HFF-Myc (cell line): ENCODE data around the gene RRP12.

ENCODE experiments used
- DNase-seq: peaks from one replicate; pipeline ENCODE4 v3.0.0-alpha.2; 2011; ENCODE audit warnings: low read depth; ENCODE audit errors: extremely low read depth
- H3K4me3 ChIP-seq: replicated peaks from 2 replicates; pipeline ENCODE4 v1.5.1; 2011; ENCODE audit warnings: low read depth, mild to moderate bottlenecking, control low read depth, low read length
- CTCF ChIP-seq: IDR thresholded peaks from 2 replicates; pipeline ENCODE4 v1.5.1; 2012; ENCODE audit warnings: mild to moderate bottlenecking, low read depth, low read length, control low read depth; ENCODE audit errors: missing control alignments

RRP12 gene

DNA sequence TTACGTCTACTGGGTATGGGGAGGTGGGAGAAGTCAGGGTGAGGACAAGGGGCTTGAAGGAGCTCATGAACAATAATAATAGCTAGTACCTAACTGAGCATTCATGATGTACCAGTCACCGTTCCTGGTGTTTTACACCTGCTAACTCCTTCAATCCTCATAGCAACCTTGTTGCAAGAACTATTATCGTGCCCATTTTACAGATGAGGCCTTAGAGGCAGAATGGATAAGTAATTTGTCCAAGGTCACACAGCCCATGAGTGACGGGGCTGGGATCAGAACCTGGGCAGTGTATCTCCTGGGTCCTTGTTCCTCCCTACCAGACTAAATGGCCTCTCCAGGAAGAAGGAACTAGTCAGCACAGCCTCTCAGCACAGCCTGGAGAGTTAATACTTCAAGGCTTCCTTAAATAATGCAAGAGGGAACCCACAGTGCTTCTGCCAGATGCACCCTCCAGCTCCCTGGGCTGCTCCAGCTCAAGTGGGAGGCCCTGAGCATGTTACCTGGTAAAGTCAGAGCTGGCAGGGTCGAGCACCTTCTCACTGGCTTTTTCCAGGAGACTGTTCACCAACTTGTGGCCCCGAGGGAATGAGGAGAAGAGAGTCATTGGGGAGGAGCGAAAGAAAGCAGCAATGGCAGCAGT is 28.8 kb downstream of the RRP12 start:
- H3K4me3 ChIP-seq = no peak overlapping the region
- DNase-seq = no peak
- TF ChIP-seq CTCF = no peak

DNA sequence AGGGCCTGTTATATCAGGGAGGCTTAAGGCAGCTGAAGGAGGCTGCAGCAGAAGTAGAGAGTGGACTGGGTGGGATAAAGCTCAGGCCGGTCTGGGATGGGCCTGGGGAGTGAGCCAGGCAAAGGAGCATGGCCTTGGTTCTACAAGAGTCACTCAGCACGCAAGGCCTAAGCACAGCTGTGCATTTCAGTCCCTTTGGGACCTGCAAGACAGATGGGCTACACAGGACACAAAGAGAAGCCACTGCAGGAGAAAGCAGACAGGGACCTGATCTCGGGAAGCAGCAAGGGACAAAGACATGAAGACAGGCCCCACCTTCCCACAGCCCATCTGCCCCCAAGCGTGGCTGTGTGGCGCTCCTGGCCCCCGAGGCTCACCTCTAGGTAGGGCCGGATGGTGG is 29.4 kb downstream of the RRP12 start:
- no peak for DNase-seq
- TF ChIP-seq CTCF = no peak
- H3K4me3 ChIP-seq = no peak overlapping the region

DNA sequence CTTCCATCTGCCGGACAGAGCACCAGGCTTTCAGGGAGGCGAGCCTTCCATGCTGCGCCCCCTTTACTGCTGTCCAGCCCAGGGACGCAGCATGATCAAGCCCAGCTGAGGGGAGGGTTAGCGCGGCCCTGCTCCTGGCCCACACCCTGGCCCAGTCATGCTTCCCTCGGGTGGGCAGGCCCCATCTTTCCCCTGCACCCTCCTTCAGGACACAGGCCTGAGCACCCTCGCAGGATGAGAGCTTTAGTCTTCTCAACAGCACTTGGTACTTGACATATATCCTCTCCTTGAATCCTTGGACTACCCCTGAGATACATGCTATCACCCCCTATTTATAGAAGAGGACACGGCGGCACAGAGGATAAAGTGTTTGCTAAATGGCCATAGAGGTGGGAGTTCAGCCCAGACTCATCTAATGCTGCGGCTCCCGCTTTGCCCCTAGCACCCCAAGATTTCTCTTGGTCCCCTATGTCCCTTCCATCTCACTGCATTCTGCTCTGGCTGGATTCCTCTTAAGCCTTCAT is 34.0 kb downstream of the RRP12 start:
- no peak for TF ChIP-seq CTCF
- DNase-seq = no peak
- H3K4me3 ChIP-seq = no peak overlapping the region

DNA sequence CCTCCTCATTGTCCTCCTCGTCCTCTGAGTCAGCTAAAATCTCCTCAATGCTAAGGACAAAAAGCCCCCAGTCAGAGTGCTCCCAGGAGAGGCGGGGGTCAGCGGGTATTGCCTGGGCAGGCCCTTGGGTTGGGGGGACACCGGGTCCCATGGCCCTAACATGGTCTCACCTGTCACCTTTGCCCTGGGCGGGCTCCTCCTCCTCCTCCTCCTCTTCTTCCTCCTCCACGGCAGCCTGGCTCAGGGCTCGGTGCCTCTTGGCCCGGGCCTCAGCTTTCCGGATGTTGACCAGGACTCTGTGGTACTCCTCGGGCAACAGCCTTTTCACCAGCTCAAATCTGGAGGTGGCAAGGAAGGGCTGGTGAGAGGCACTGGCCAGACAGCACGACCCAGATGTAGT is 34.6 kb downstream of the RRP12 start:
- no peak for TF ChIP-seq CTCF
- H3K4me3 ChIP-seq = no peak overlapping the region
- no peak for DNase-seq

GRCh38 chr10:97365761-97366351 is 35.3 kb downstream of the RRP12 start:
- DNase-seq = no peak
- TF ChIP-seq CTCF = no peak
- H3K4me3 ChIP-seq = no peak overlapping the region

GRCh38 chr10:97363071-97363470 is 38.1 kb downstream of the RRP12 start:
- TF ChIP-seq CTCF = no peak
- no peak overlapping the region for H3K4me3 ChIP-seq
- no peak for DNase-seq
